NCI-H524 treated with DMSO at 0.1 percent for 48 hours (cell line): ENCODE results near the gene CD34.

Source experiments
- DNase-seq: peaks from one replicate; lab custom pipeline; 2025; lab: John Stamatoyannopoulos, UW

CD34 gene

DNA sequence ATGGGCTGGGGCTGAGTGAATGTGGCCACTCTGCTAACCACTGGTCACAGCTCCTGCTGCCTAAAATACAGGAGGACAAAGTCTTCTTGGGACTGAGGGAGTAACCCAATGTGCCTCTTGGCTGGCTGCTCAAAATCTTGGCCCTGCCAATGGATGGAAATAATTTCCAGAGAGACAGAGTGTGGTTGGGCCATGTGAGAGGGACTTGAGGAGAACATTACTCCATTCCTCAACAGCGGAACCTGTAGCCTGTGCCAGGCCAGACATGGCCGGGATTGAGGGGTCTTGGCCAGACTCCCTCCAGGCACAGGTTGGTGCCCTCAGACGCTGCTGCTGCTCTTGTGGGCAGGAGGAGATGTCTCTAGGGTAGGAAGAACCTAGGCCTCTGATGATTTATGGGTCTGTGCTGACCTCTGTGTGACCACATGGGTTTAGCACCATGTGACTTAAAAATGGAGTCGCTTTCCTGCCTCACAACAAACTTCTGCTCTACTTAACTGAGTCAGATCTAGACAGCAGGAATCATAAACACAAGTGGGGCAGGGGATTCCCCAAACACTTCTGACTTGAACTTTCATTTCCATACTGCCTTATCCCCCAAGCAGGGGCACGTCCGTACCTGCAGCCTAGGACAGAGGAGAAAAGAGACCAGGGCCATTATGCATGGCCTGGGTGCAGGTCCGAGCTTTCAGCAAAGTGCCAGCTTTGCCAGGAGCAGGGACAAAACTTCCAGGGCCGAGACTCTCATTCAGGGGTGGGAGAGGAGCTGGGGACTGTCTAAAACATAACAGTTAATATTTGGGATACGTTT is 79.2 kb downstream of the CD34 start:
- DNase-seq, result no peak
